KMS-11 (cell line): Measurements from ENCODE around the gene DPYSL5.

Experiments
- H2AFZ ChIP-seq: fragments of 200-600 bp; sonication (generic); 2 replicates; pipeline ENCODE4 v1.6.1; 2016; ENCODE audit warnings: antibody characterized with exemption, mixed run types, low read depth
- H3K27ac ChIP-seq: fragments of 200-600 bp; sonication (generic); 2 replicates; pipeline ENCODE4 v1.6.1; 2016; ENCODE audit warnings: mild to moderate bottlenecking, mixed run types
- H3K27me3 ChIP-seq: fragments of 200-600 bp; sonication (generic); 2 replicates; pipeline ENCODE4 v1.6.1; 2017; ENCODE audit warnings: mild to moderate bottlenecking, low read depth, mixed run types, moderate library complexity; ENCODE audit not compliant: insufficient read depth
- H3K36me3 ChIP-seq: fragments of 200-600 bp; sonication (generic); 2 replicates; pipeline ENCODE4 v1.6.1; 2017; ENCODE audit warnings: mild to moderate bottlenecking, mixed run types; ENCODE audit not compliant: insufficient read depth
- H3K4me1 ChIP-seq: fragments of 200-600 bp; sonication (generic); 2 replicates; pipeline ENCODE4 v1.6.1; 2016; ENCODE audit warnings: mild to moderate bottlenecking, low read depth, mixed run types; ENCODE audit not compliant: poor library complexity, severe bottlenecking
- H3K4me2 ChIP-seq: fragments of 200-600 bp; sonication (generic); 2 replicates; pipeline ENCODE4 v1.7.0; 2016; ENCODE audit warnings: mild to moderate bottlenecking, mixed run types
- H3K4me3 ChIP-seq: fragments of 200-600 bp; sonication (generic); IDR thresholded peaks from 2 replicates; pipeline ENCODE4 v1.6.1; 2017; ENCODE audit warnings: low read depth, low read length, mixed read lengths; ENCODE audit not compliant: insufficient read depth
- H3K79me2 ChIP-seq: fragments of 200-600 bp; sonication (generic); 2 replicates; pipeline ENCODE4 v1.6.1; 2016; ENCODE audit warnings: low read depth, mixed run types; ENCODE audit not compliant: insufficient read depth
- H3K9ac ChIP-seq: fragments of 200-600 bp; sonication (generic); 2 replicates; pipeline ENCODE4 v1.6.1; 2016; ENCODE audit warnings: mild to moderate bottlenecking, mixed run types
- H4K20me1 ChIP-seq: fragments of 200-600 bp; sonication (generic); 2 replicates; pipeline ENCODE4 v1.6.1; 2016; ENCODE audit warnings: mild to moderate bottlenecking, mixed run types; ENCODE audit not compliant: insufficient read depth
- TF ChIP-seq, protein P1 (sequence below): fragments of 200-600 bp; sonication (generic); conservative IDR thresholded peaks from 2 replicates; pipeline ENCODE4 v1.6.1; 2017; ENCODE audit warnings: low read depth, mild to moderate bottlenecking, antibody characterized with exemption, low read length, moderate library complexity, mixed read lengths

Gene DPYSL5

DNA sequence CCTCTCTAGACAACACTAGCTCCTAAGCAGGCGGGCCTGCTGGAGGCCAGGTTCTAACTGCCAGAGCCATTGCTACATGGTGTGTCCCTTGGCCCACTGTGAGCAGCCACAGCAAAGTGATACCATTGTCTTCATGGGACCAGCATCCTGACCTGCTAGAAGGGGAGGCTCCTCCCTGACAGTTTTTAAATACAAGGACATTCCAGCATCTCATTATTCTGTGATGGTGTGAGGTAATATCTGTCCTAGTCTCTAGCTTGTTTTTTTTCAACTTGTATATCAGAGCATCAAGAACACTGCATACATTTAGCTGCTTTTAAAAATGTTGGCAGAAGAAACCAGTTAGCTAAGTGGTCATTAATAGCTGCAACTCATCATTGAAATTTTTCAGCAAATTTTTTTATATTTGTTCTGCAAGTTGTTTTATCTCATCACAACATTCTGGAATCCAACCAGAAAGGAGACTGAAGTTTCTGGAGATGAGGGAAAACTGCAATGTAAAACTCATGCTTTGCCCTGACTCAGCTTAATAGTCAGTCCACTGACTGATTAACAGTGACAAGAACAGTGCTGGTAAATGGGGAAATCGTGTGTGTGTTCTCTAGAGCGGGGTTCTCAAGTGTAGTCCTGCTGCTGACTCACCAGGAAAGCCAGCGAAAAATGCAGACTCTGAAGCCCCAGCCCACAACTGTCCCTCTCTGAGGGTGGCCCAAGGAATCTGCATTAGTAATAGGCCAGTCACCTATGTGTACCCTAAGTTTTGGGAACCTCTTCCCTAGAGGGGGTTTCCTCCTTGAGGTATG, 140.3 kb downstream of the DPYSL5 start:
- H3K27ac ChIP-seq: no peak overlapping the region
- TF ChIP-seq, protein P1, sequence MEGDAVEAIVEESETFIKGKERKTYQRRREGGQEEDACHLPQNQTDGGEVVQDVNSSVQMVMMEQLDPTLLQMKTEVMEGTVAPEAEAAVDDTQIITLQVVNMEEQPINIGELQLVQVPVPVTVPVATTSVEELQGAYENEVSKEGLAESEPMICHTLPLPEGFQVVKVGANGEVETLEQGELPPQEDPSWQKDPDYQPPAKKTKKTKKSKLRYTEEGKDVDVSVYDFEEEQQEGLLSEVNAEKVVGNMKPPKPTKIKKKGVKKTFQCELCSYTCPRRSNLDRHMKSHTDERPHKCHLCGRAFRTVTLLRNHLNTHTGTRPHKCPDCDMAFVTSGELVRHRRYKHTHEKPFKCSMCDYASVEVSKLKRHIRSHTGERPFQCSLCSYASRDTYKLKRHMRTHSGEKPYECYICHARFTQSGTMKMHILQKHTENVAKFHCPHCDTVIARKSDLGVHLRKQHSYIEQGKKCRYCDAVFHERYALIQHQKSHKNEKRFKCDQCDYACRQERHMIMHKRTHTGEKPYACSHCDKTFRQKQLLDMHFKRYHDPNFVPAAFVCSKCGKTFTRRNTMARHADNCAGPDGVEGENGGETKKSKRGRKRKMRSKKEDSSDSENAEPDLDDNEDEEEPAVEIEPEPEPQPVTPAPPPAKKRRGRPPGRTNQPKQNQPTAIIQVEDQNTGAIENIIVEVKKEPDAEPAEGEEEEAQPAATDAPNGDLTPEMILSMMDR: no peak

DNA sequence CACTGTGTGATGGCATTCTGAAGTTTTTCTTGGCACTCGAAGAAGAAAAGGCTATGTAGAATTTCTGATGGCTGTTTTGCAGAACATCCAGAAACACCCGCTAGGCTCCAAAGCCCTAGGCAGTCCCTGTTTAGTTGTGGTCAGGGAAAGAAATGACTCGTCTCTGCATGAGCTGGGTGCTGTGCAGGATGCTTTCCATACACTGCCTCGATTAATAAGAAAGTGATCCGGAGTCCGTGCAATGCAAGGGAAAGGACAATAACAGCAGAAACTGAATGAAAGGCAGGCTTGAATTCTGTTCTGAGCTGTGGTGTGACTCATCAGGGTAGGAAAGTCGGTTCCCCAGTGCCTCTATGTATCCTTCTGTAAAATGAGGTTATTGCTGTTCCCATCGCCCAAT, 141.2 kb downstream of the DPYSL5 start:
- H3K4me3 ChIP-seq: no peak overlapping the region
- H4K20me1 ChIP-seq: no peaks in the 10 kb centered on the region
- no peak overlapping the region for H3K9ac ChIP-seq
- no peaks in the 10 kb centered on the region for H3K4me1 ChIP-seq
- TF ChIP-seq, protein P1: no peak
- no peaks in the 10 kb centered on the region for H3K36me3 ChIP-seq
- no peak overlapping the region for H3K4me2 ChIP-seq
- no peaks in the 10 kb centered on the region for H3K27me3 ChIP-seq
- no peaks in the 10 kb centered on the region for H3K79me2 ChIP-seq
- H2AFZ ChIP-seq: no peak overlapping the region
- H3K27ac ChIP-seq: no peak overlapping the region

More for the DNA sequence above, 140.3 kb downstream of the DPYSL5 start:
- H3K27me3 ChIP-seq: no peaks in the 10 kb centered on the region
- H3K4me2 ChIP-seq: no peak overlapping the region
- H3K9ac ChIP-seq: no peak overlapping the region
- H3K79me2 ChIP-seq: no peaks in the 10 kb centered on the region
- no peak overlapping the region for H3K4me3 ChIP-seq
- H3K36me3 ChIP-seq: no peaks in the 10 kb centered on the region
- no peaks in the 10 kb centered on the region for H3K4me1 ChIP-seq
- H2AFZ ChIP-seq: no peak overlapping the region
- H4K20me1 ChIP-seq: no peaks in the 10 kb centered on the region

DNA sequence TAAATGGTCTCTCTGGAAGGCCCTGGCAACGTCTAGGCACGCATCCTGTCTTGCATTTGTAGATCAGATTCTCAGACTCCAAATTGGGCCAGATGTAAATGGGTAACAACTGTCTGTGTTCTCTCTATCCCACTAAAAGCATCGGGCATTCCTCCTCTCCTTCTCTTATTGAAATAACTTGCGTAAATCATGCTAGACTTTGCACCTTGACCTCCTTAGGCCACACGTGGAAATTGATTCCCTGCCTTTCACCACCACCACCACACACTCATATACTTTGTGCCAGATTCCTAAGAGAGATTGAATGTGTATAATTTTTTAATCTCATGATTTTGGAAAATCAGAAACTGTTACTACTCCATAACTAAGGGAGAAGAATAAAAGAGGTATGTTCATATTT, 143.8 kb downstream of the DPYSL5 start:
- Histone ChIP-seq H4K20me1 (no peaks in the 10 kb centered on the region), H3K4me1 (no peaks in the 10 kb centered on the region), H3K27me3 (no peaks in the 10 kb centered on the region), H2AFZ (no peak overlapping the region), H3K27ac (no peak overlapping the region), H3K79me2 (no peaks in the 10 kb centered on the region), H3K4me3 (no peak overlapping the region), H3K4me2 (no peak overlapping the region), H3K9ac (no peak overlapping the region), H3K36me3 (no peaks in the 10 kb centered on the region)
- TF ChIP-seq, protein P1: no peak

DNA sequence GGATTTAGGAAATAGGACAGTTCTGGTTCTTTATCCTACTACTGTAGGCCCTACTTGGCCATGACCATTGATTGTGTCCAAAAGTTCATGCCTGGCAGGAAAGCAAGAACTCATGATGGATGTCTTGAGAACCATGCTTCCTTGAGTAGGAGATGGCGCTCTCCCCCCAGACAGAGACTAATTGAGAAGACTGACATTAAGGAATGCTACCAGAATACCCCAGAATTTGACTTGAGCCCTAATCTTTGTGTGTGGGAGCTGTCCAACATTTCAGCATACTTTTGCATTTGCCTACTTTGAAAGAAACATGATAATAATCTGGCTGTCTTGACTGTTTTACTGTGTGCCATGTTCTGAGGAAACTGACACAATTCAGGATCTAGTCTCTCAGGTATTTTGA, 145.8 kb downstream of the DPYSL5 start:
- TF ChIP-seq, protein P1: no peak

More for the DNA sequence above, 145.8 kb downstream of the DPYSL5 start:
- Histone ChIP-seq H3K9ac (no peak overlapping the region), H3K36me3 (no peaks in the 10 kb centered on the region), H3K4me3 (no peak overlapping the region), H4K20me1 (no peaks in the 10 kb centered on the region), H3K27me3 (no peaks in the 10 kb centered on the region), H3K4me2 (no peak overlapping the region), H2AFZ (no peak overlapping the region), H3K79me2 (no peaks in the 10 kb centered on the region), H3K27ac (no peak overlapping the region), H3K4me1 (no peaks in the 10 kb centered on the region)
